ENCODE measurements around the gene KLHL36. TPM values are rescaled to one million over a fixed set of nuclear protein-coding genes. Genes with fewer than 3 reads are reported as not detected.

KLHL36 gene
- total RNA-seq, 1 donor from 2014 or later: 39.3 TPM

DNA sequence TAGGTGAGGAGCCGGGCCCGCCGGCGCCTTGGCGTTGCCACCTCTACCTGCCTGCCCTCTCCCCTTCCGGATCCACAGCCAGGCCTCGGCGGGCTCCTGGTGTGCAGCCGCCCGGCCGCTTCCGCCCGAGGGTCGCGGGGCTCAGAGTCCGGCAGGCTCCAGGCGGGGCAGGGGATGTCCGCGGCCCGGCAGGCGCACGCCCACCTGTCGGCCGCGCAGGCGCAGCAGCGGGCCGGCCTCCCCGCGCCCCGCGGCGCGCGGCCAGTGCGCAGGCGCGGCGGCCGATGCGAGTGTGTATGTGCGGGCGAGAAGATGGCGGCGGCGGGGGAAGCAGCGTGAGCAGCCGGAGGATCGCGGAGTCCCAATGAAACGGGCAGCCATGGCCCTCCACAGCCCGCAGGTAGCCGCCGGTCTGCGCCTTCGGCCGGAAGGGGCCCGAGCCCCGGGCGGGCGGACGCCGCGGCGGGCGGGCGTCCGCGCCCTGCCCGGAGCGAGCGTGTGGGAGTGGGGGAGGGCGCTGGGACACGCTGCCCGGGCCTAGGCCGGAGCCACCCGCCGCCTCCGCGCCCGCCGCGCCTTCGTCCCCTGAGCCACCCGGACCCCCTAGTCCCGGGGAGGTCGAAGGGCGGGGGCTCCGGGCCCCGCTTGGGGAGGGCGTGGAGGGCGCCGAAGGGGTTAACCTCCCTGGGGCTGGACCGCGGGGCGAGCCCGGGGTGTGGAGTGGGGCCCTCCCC lies 51.6 kb downstream of the KLHL36 start, which contains the start of gene USP10:
Gene USP10 (plus strand): TSS at position 289 of the 734 bp plus-strand sequence. CDS start 91 bp downstream, at position 380.
- Histone ChIP-seq H3K4me1 (peaks cover 44% of the 10 kb centered on the region), H3K4me3 (peak within 1 kb of the TSS; percentile 92 to 99), H3K9me3 (no peaks in the 10 kb centered on the region), H3K27me3 (no peaks in the 10 kb centered on the region), H3K36me3 (no peaks in the 10 kb centered on the region), H3K27ac (peak within 1 kb of the TSS; percentile 91)
- TF ChIP-seq POLR2A (IDR thresholded peaks at IDR 0.05): peak in 1 of 2 donors; percentile 31
- TF ChIP-seq POLR2AphosphoS5 (IDR thresholded peaks at IDR 0.05; ENCODE audit: insufficient read depth in 1 of 2, low read depth in 1 of 2): no peak
- TF ChIP-seq, protein P1, sequence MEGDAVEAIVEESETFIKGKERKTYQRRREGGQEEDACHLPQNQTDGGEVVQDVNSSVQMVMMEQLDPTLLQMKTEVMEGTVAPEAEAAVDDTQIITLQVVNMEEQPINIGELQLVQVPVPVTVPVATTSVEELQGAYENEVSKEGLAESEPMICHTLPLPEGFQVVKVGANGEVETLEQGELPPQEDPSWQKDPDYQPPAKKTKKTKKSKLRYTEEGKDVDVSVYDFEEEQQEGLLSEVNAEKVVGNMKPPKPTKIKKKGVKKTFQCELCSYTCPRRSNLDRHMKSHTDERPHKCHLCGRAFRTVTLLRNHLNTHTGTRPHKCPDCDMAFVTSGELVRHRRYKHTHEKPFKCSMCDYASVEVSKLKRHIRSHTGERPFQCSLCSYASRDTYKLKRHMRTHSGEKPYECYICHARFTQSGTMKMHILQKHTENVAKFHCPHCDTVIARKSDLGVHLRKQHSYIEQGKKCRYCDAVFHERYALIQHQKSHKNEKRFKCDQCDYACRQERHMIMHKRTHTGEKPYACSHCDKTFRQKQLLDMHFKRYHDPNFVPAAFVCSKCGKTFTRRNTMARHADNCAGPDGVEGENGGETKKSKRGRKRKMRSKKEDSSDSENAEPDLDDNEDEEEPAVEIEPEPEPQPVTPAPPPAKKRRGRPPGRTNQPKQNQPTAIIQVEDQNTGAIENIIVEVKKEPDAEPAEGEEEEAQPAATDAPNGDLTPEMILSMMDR (IDR thresholded peaks at IDR 0.05): no peak
- DNase-seq (ENCODE audit: extremely low spot score in 2 of 2): no peak
- intact Hi-C loops (cut with DNase I): no loop called here

DNA sequence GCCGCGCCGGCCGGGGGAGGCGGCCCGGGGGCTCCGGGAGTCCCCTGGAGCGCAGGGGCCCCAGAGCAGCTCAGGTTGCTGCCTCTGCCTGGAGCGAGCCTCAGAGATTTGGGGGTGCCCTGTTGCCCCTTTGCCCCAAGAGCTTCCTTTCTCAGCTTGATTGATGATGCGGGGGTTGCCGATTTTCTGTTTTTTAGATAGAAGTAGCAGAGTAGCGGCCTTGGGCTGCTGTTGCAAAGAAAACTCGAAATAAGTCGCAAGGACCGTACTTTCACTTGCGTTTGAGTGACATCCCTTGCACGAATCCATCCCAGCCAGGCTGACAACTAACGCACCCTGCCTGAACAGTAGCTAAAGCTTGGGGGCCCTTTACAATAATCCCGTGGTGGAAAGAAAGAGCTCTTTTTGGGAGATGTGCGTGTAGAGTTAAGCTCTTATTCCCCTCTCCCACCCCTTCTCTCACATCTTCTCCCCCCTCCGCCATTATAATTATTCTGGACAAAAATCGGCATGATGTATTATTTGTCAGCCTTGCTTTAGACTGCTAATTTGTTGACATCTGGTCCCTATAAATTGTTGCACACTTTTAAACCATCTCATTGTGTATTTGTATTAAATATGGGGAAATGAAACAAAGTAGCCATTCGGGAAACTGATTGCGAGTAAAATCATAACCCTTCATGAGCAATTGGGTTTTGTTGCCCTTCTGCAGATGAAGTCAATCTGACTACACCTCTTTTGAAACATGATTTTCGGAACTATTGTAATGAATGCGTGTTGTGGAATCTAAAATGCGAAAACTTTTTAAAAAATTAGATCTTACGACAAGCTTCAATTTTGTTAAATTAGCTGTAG lies 52.4 kb downstream of the KLHL36 start:
- TF ChIP-seq, protein P1 (IDR thresholded peaks at IDR 0.05): no peak
- TF ChIP-seq POLR2A (IDR thresholded peaks at IDR 0.05) (no peak), POLR2AphosphoS5 (IDR thresholded peaks at IDR 0.05; ENCODE audit: insufficient read depth in 1 of 2, low read depth in 1 of 2) (no peak)
- peak overlapping the region; percentile 92 to 99 for H3K4me3 ChIP-seq
- intact Hi-C loops (cut with DNase I): no loop called here
- H3K36me3 ChIP-seq: no peaks in the 10 kb centered on the region
- no peaks in the 10 kb centered on the region for H3K27me3 ChIP-seq
- H3K9me3 ChIP-seq: no peaks in the 10 kb centered on the region
- DNase-seq (ENCODE audit: extremely low spot score in 2 of 2): no peak
- H3K4me1 ChIP-seq: peaks cover 44% of the 10 kb centered on the region
- H3K27ac ChIP-seq: peak overlapping the region; percentile 91

DNA sequence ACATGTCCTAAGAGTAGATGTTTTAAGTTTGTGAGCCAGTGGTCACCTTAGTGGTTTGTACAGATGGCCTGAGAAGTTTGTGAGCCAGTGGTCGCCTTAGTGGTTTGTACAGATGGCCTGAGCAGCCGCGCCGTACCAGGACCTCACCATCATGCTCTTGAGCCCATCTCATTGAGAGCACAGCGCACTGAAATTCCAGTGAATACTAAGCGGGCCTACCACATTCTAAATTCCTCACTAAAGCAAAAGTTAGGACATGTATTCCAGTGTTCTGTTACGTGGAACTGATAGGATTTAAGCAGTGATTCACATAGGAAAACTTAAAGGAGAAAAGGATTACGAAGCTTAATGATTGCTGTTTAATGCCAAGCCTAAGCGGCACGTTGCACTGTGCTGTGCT lies 55.4 kb downstream of the KLHL36 start:
- DNase-seq (ENCODE audit: extremely low spot score in 2 of 2): no peak
- no peak overlapping the region for H3K4me3 ChIP-seq
- H3K27ac ChIP-seq: no peak overlapping the region
- intact Hi-C loops (cut with DNase I): no loop called here
- H3K4me1 ChIP-seq: peaks cover 60% of the 10 kb centered on the region
- TF ChIP-seq POLR2A (IDR thresholded peaks at IDR 0.05) (no peak), POLR2AphosphoS5 (IDR thresholded peaks at IDR 0.05; ENCODE audit: insufficient read depth in 1 of 2, low read depth in 1 of 2) (no peak)
- TF ChIP-seq, protein P1 (IDR thresholded peaks at IDR 0.05): no peak
- no peaks in the 10 kb centered on the region for H3K9me3 ChIP-seq
- H3K36me3 ChIP-seq: no peaks in the 10 kb centered on the region
- no peaks in the 10 kb centered on the region for H3K27me3 ChIP-seq

DNA sequence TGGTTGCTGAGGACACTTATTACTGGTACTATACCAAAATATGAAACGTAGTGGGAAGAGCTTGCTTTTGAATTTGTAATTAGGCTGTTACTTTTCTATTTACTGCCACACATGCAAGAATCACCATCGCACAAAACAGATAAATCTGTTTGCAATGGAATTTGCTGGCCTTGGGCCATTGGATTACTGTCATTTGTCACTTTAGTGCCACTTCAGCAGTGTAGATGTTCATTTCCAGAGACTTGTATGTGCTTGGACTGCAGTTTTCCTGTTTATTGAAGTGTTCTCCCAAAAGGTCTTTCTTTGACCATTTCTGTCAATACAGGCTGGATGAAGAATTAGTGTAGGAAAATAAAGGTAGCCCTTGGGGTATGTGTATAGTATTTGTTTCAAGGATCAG lies 55.9 kb downstream of the KLHL36 start:
- no peaks in the 10 kb centered on the region for H3K9me3 ChIP-seq
- no peak overlapping the region for H3K27ac ChIP-seq
- H3K36me3 ChIP-seq: no peaks in the 10 kb centered on the region
- H3K27me3 ChIP-seq: no peaks in the 10 kb centered on the region
- H3K4me3 ChIP-seq: no peak overlapping the region
- DNase-seq (ENCODE audit: extremely low spot score in 2 of 2): no peak
- TF ChIP-seq, protein P1 (IDR thresholded peaks at IDR 0.05): no peak
- intact Hi-C loops (cut with DNase I): no loop called here
- H3K4me1 ChIP-seq: peaks cover 57% of the 10 kb centered on the region

Measured in vagina (tissue), 2 donors.